Measurements from ENCODE around the gene EPOP. TPM values are rescaled to one million over a fixed set of nuclear protein-coding genes. Genes with fewer than 3 reads are reported as not detected.
A peak's percentile ranks its signal among the peaks of the same experiment; 100 is the strongest.

The EPOP gene
- total and polyA plus RNA-seq, 2 of the 8 experiments (the other 6 are each of a cell fraction or from before 2014, with no cell fraction given): 1.5 to 3.3 TPM

GRCh38 chr17:38711792-38712571, 37.2 kb upstream of the EPOP start:
- H3K14ac ChIP-seq (ENCODE audit: insufficient read length): no peak overlapping the region
- H4K20me1 ChIP-seq (replicated peaks in 1 of 2; ENCODE audit: control insufficient read depth in 1 of 2, insufficient read depth in 2 of 2, low read length in 2 of 2): peaks cover 0 to 7% of the 10 kb centered on the region in 2 experiments
- H3K9me3 ChIP-seq (ENCODE audit: insufficient read depth in 2 of 2, low read depth in 1 of 2, low read length in 1 of 2): no peaks in the 10 kb centered on the region
- TF ChIP-seq CREB1 (IDR thresholded peaks at IDR 0.05) (no peak), SIN3A (conservative IDR thresholded peaks at IDR 0.05 in 1 of 2, IDR thresholded peaks at IDR 0.05 in 1 of 2; ENCODE audit: low read depth in 1 of 2, low read length in 2 of 2) (no peak), SIRT6 (IDR thresholded peaks at IDR 0.05; ENCODE audit: low read length) (no peak), GABPA (IDR thresholded peaks at IDR 0.05; ENCODE audit: borderline replicate concordance, insufficient read depth, low read length) (no peak)
- H3K4me2 ChIP-seq (ENCODE audit: insufficient read depth in 1 of 2, low read depth in 2 of 2, low read length in 2 of 2): no peak overlapping the region
- no peaks in the 10 kb centered on the region for H3K36me3 ChIP-seq (ENCODE audit: control insufficient read depth in 2 of 4, insufficient read depth in 4 of 4, low read length in 3 of 4)
- no peak overlapping the region for H2AK5ac ChIP-seq (ENCODE audit: low read depth, low read length)
- H3K23me2 ChIP-seq (ENCODE audit: low read depth, low read length): peaks cover 2% of the 10 kb centered on the region; the same call in 1 of the 2 replicates
- no peak overlapping the region for H3K4me3 ChIP-seq (ENCODE audit: extremely low read depth in 1 of 4, insufficient read depth in 2 of 4, low read depth in 3 of 4, low read length in 4 of 4)
- FAIRE-seq: no peak
- H2BK5ac ChIP-seq (ENCODE audit: low read depth, low read length): no peak overlapping the region; the same call in 1 of the 2 replicates
- H3K4ac ChIP-seq (replicated peaks; ENCODE audit: insufficient read length, low read depth, low read length): no peak overlapping the region
- peaks cover 9 to 36% (median 25%) of the 10 kb centered on the region in 4 experiments for H3K4me1 ChIP-seq (replicated peaks in 1 of 4; ENCODE audit: control insufficient read depth in 3 of 4, insufficient read depth in 4 of 4, low read length in 3 of 4)
- no peak overlapping the region for H3K18ac ChIP-seq (ENCODE audit: extremely low read depth, low read length)
- H2BK15ac ChIP-seq (ENCODE audit: low read length): 0 out of 2 replicates have a peak overlapping the region, but pooled peaks have one; percentile 16
- peaks cover 1 to 26% (median 15%) of the 10 kb centered on the region in 4 experiments for H3K27me3 ChIP-seq (replicated peaks in 1 of 4; ENCODE audit: control insufficient read depth in 3 of 4, extremely low read depth in 1 of 4, insufficient read depth in 3 of 4, low read length in 3 of 4)
- H3K56ac ChIP-seq (replicated peaks; ENCODE audit: insufficient read length, low read depth, low read length): no peak overlapping the region
- whole genome bisulfite sequencing, 2 experiments (ENCODE audit: extremely low coverage in 1 of 2, insufficient coverage in 1 of 2, insufficient read length in 1 of 2, insufficient replicate concordance in 2 of 2, low coverage in 1 of 2, low lambda C conversion rate in 2 of 2, missing lambda C conversion rate in 1 of 2): 91% methylated on average over 22 of the region's 26 CpGs; no CpG with 5 or more reads in 1 of the 2 experiments
- no peaks in the 10 kb centered on the region for H3K79me1 ChIP-seq (ENCODE audit: low read depth, low read length)
- H2BK20ac ChIP-seq (ENCODE audit: low read length): no peak overlapping the region
- peak overlapping the region; percentile 68; the same call in 1 of the 2 replicates for H2BK12ac ChIP-seq (ENCODE audit: low read depth, low read length)
- no peak overlapping the region for H3K9ac ChIP-seq (replicated peaks in 1 of 4; ENCODE audit: extremely low read depth in 1 of 4, low read depth in 3 of 4, low read length in 3 of 4)
- POLR2A ChIA-PET (ENCODE audit: partially characterized antibody): interaction anchor here (1.0 to 2.3 kb wide), 4 partner anchors 17 to 142 kb away, joined by 3 to 10 read pairs (median 4); no protein-coding TSS in a partner anchor
- H4K8ac ChIP-seq (ENCODE audit: extremely low read depth, insufficient read depth, low read length): no peak overlapping the region
- DNase-seq (ENCODE audit: low read depth in 1 of 2, low spot score in 2 of 2): no peak
- H2BK120ac ChIP-seq (replicated peaks; ENCODE audit: low read depth, low read length): no peak overlapping the region
- no peak overlapping the region for H4K5ac ChIP-seq (ENCODE audit: insufficient read length, low read depth, low read length)
- no peak overlapping the region for H3K27ac ChIP-seq (ENCODE audit: low read depth, low read length)
- CTCF ChIA-PET (ENCODE audit: partially characterized antibody): interaction anchor here (1.0 to 2.3 kb wide), 3 partner anchors 15 to 105 kb away, joined by 3 to 7 read pairs (median 4); no protein-coding TSS in a partner anchor
- H2AFZ ChIP-seq (ENCODE audit: low read length): no peak overlapping the region
- no peak overlapping the region for H3K23ac ChIP-seq (ENCODE audit: insufficient read length)
- H4K91ac ChIP-seq (replicated peaks; ENCODE audit: insufficient read length, low read length): no peak overlapping the region
- no peaks in the 10 kb centered on the region for H3K79me2 ChIP-seq (ENCODE audit: control insufficient read depth in 1 of 2, insufficient read depth in 2 of 2, low read length in 2 of 2)
